ENCODE data around the gene ADGRG1.
"Not testable (repeated sequence)": the region's sequence is repeated elsewhere in the genome, so short reads cannot be mapped to it uniquely, and the experiment has no call there.

ADGRG1 gene

DNA sequence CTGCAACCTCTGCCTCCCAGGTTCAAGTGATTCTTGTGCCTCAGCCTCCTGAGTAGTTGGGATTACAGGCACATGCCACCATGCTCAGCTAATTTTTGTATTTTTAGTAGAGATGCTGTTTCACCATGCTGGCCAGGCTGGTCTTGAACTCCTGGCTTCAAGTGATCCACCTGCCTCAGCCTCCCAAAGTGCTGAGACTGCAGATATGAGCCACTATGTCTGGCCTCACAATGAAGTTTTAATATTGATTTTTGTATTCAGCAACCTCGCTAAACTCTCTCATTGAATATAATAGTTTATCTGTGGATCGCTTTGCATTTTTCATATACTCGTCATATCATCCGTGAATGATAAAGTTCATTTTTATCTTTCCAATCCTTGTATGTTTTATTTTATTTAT lies 32.2 kb upstream of the ADGRG1 start:
- not testable (repeated sequence) for H3K27me3 Mint-ChIP-seq; ATAC-seq (replicated peaks; ENCODE audit: extremely low read depth, poor library complexity, severe bottlenecking); DNase-seq (ENCODE audit: low spot score in 2 of 2); H3K27ac Mint-ChIP-seq (ENCODE audit: low read depth); H3K9me3 Mint-ChIP-seq; H3K36me3 Mint-ChIP-seq (ENCODE audit: insufficient read depth); H3K4me3 Mint-ChIP-seq
- peaks cover 77% of the 10 kb centered on the region for H3K4me1 Mint-ChIP-seq

- peaks cover 5% of the 10 kb centered on the region for H3K9me3 Mint-ChIP-seq
- no peaks in the 10 kb centered on the region for H3K27me3 Mint-ChIP-seq
- H3K4me3 Mint-ChIP-seq = no peak overlapping the region
- H3K36me3 Mint-ChIP-seq (ENCODE audit: insufficient read depth) = peaks cover 8% of the 10 kb centered on the region
- ATAC-seq (replicated peaks; ENCODE audit: extremely low read depth, poor library complexity, severe bottlenecking) = no peak
- DNase-seq (ENCODE audit: low spot score in 2 of 2) = no peak
- H3K4me1 Mint-ChIP-seq = peaks cover 77% of the 10 kb centered on the region
- peak overlapping the region; percentile 19 for H3K27ac Mint-ChIP-seq (ENCODE audit: low read depth)
These were observed 30.0 kb upstream of the ADGRG1 start for GRCh38 chr16:57598437-57598836.

DNA sequence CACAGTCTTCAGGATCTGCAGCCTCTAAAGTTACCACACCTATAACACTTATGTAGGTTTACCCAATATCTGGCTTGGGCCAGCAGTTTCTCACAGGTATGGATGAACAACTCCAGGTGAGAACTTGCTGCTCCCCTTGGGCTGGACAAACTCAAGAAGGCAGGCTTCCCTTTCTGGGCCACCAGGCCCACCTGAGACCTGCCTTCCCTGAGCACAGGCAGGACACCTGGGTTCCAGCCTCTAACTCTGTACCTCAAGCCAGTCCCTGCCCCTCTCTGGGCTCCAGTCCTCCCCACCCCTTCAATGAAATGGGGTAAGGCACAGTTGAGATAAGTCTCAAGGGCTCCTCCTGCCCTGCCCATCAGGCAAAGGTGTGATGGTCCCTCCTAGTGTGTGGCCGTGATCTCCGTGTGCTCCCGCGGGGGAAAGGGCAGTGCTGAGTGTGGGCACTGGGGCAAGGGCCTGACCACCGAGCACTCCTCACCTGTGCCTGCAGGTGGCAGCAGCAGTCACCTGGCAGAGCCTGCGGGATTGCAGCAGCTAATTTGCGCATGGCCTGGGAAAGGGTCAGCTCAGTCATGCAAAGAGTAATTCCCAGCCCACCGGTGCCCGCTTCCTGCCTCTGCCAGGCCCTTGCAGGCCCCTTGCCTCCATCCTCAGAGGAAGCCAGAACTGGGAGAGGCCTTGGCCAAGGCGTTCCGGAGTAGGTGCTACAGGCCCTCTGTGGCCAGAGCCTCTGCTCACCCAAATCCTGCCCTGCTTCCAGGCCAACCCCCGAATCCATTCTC lies 28.2 kb upstream of the ADGRG1 start:
- Mint-ChIP-seq H3K27ac (ENCODE audit: low read depth) (no peak overlapping the region), H3K9me3 (peaks cover 5% of the 10 kb centered on the region), H3K4me3 (peak overlapping the region; percentile 20), H3K36me3 (ENCODE audit: insufficient read depth) (peaks cover 10% of the 10 kb centered on the region), H3K27me3 (no peaks in the 10 kb centered on the region), H3K4me1 (peaks cover 74% of the 10 kb centered on the region)
- no peak for ATAC-seq (replicated peaks; ENCODE audit: extremely low read depth, poor library complexity, severe bottlenecking)
- DNase-seq (ENCODE audit: low spot score in 2 of 2) = peak in 1 of 2 donors; percentile 12

DNA sequence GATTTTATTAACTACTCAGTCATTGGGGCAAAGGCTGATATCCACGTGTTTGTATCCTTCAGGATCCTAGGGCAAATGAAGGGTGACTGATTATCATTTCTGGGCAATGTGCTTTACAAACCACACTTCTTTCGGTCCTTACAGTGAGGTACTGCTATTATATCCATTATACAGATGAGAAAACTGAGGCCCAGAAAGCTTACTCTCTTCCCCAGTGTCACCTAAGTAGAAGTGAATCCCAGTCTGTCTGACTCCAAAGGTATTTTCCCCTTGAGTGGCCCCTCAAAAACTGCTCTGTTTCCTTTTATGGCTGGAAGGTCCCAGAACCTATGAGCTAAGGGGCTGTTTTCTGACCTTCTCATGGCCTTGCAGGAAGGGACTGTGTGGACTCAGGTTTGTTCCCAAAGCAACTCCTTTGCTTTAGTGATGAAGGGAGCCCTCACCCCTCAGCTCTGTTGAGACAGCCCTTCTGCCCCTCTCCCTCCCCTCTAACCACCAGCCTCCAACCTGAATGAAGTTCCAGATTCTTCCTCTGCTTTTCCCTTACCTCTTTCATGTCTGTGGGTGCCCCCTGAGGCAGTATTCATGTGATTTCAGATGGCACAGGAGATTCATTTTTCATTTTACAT lies 27.4 kb upstream of the ADGRG1 start:
- DNase-seq (ENCODE audit: low spot score in 2 of 2) = no peak
- Mint-ChIP-seq H3K36me3 (ENCODE audit: insufficient read depth) (peaks cover 10% of the 10 kb centered on the region), H3K4me3 (peak overlapping the region; percentile 64), H3K27me3 (no peaks in the 10 kb centered on the region), H3K27ac (ENCODE audit: low read depth) (peak overlapping the region; percentile 91), H3K9me3 (no peaks in the 10 kb centered on the region), H3K4me1 (peaks cover 74% of the 10 kb centered on the region)
- no peak for ATAC-seq (replicated peaks; ENCODE audit: extremely low read depth, poor library complexity, severe bottlenecking)

GRCh38 chr16:57601801-57602478 lies 26.5 kb upstream of the ADGRG1 start:
- Mint-ChIP-seq H3K36me3 (ENCODE audit: insufficient read depth) (peaks cover 10% of the 10 kb centered on the region), H3K4me1 (peaks cover 74% of the 10 kb centered on the region), H3K9me3 (no peaks in the 10 kb centered on the region), H3K27ac (ENCODE audit: low read depth) (peak overlapping the region; percentile 91), H3K4me3 (peak overlapping the region; percentile 64), H3K27me3 (no peaks in the 10 kb centered on the region)
- DNase-seq (ENCODE audit: low spot score in 2 of 2) (peak; percentile 32 to 69), ATAC-seq (replicated peaks; ENCODE audit: extremely low read depth, poor library complexity, severe bottlenecking) (peak; percentile 90)

- Mint-ChIP-seq H3K4me1 (peaks cover 64% of the 10 kb centered on the region), H3K4me3 (no peak overlapping the region), H3K36me3 (ENCODE audit: insufficient read depth) (peaks cover 8% of the 10 kb centered on the region), H3K27me3 (no peaks in the 10 kb centered on the region), H3K27ac (ENCODE audit: low read depth) (peak overlapping the region; percentile 91), H3K9me3 (no peaks in the 10 kb centered on the region)
- DNase-seq (ENCODE audit: low spot score in 2 of 2) (peak in 1 of 2 donors; percentile 8), ATAC-seq (replicated peaks; ENCODE audit: extremely low read depth, poor library complexity, severe bottlenecking) (no peak)
These were observed 25.1 kb upstream of the ADGRG1 start for GRCh38 chr16:57603115-57604024.

- Mint-ChIP-seq H3K4me3 (no peak overlapping the region), H3K9me3 (no peaks in the 10 kb centered on the region), H3K36me3 (ENCODE audit: insufficient read depth) (peaks cover 6% of the 10 kb centered on the region), H3K27ac (ENCODE audit: low read depth) (no peak overlapping the region), H3K27me3 (no peaks in the 10 kb centered on the region), H3K4me1 (peaks cover 60% of the 10 kb centered on the region)
- ATAC-seq (replicated peaks; ENCODE audit: extremely low read depth, poor library complexity, severe bottlenecking) (no peak), DNase-seq (ENCODE audit: low spot score in 2 of 2) (no peak)
These were observed 24.3 kb upstream of the ADGRG1 start for GRCh38 chr16:57604177-57604576.

- no peak for DNase-seq (ENCODE audit: low spot score in 2 of 2)
- H3K9me3 Mint-ChIP-seq = no peaks in the 10 kb centered on the region
- H3K27ac Mint-ChIP-seq (ENCODE audit: low read depth) = no peak overlapping the region
- peaks cover 6% of the 10 kb centered on the region for H3K36me3 Mint-ChIP-seq (ENCODE audit: insufficient read depth)
- no peak for ATAC-seq (replicated peaks; ENCODE audit: extremely low read depth, poor library complexity, severe bottlenecking)
- no peaks in the 10 kb centered on the region for H3K27me3 Mint-ChIP-seq
- peaks cover 61% of the 10 kb centered on the region for H3K4me1 Mint-ChIP-seq
- no peak overlapping the region for H3K4me3 Mint-ChIP-seq
These were observed 22.1 kb upstream of the ADGRG1 start for GRCh38 chr16:57606147-57606846.

DNA sequence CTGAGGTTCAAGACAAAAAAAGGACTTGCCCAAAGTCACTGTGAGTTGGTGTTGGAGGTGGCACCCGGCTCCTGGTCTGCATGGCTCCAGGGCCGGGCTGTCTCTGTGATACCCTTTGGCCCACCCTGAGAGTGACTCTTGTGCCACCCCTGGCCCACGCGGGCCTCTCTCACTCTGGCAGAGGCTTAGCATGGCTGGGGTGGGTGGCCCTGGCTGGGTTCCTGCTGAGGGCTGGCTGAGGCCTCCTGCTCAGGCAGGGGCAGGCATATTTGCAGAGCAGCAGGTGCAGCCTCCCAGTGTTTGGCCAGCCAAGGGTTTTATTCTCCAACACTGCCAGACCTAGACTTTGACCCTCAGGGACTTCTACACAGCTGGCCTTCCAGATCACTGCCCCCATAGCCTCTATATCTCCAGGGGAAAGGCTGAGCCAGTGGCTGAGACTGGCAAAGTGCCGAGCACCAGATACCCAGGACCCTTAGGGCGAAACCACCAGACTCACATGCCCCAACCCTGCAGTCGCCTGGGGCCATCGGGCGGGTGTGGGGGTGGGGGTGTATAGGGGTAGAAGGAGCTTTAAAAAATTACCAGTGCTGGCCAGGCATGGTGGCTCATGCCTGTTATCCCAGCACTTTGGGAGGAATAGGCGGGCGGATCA lies 21.5 kb upstream of the ADGRG1 start:
- H3K4me1 Mint-ChIP-seq = peaks cover 58% of the 10 kb centered on the region
- H3K9me3 Mint-ChIP-seq = no peaks in the 10 kb centered on the region
- DNase-seq (ENCODE audit: low spot score in 2 of 2) = peak in 1 of 2 donors; percentile 7
- H3K4me3 Mint-ChIP-seq = no peak overlapping the region
- H3K36me3 Mint-ChIP-seq (ENCODE audit: insufficient read depth) = peaks cover 3% of the 10 kb centered on the region
- no peak overlapping the region for H3K27ac Mint-ChIP-seq (ENCODE audit: low read depth)
- no peaks in the 10 kb centered on the region for H3K27me3 Mint-ChIP-seq
- no peak for ATAC-seq (replicated peaks; ENCODE audit: extremely low read depth, poor library complexity, severe bottlenecking)

GRCh38 chr16:57607676-57608461 lies 20.6 kb upstream of the ADGRG1 start:
- no peak for DNase-seq (ENCODE audit: low spot score in 2 of 2)
- Mint-ChIP-seq H3K4me3 (no peak overlapping the region), H3K27me3 (no peaks in the 10 kb centered on the region), H3K4me1 (peaks cover 49% of the 10 kb centered on the region), H3K9me3 (no peaks in the 10 kb centered on the region), H3K36me3 (ENCODE audit: insufficient read depth) (peaks cover 2% of the 10 kb centered on the region), H3K27ac (ENCODE audit: low read depth) (no peak overlapping the region)
- ATAC-seq (replicated peaks; ENCODE audit: extremely low read depth, poor library complexity, severe bottlenecking) = no peak
